GM12875 (cell line): ENCODE results near the gene RUNX2.

Experiments
- H3K4me3 ChIP-seq: one replicate; pipeline ENCODE4 v1.5.1; 2011; ENCODE audit warnings: low read depth, low read length, control low read depth
- TF ChIP-seq, protein P1 (sequence below): IDR thresholded peaks from 2 replicates; pipeline ENCODE4 v1.5.1; 2011; ENCODE audit warnings: low read depth, mild to moderate bottlenecking, control low read depth, inconsistent platforms, low read length, moderate library complexity, borderline replicate concordance; ENCODE audit not compliant: insufficient read depth

Gene RUNX2

DNA sequence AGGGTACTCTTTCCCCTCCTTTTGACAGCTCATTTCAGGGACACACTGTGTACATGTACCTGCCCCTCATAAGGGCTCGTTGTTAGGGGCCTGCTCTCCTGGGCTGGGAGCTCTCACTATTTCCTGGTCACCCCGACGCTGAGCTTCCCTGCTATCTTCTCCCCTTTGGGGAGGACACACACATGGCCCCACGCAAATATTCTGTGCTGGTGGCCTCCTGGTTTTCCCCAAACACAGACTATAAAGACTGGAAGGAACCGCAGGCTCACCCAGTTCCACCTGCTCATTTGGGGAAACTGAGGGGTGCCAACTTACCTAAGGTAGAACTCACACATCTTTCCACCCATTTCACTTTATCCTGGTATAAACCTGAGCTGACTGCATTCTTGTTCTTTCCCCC, 351.0 kb downstream of the RUNX2 start:
- no peak overlapping the region for H3K4me3 ChIP-seq
- TF ChIP-seq, protein P1, sequence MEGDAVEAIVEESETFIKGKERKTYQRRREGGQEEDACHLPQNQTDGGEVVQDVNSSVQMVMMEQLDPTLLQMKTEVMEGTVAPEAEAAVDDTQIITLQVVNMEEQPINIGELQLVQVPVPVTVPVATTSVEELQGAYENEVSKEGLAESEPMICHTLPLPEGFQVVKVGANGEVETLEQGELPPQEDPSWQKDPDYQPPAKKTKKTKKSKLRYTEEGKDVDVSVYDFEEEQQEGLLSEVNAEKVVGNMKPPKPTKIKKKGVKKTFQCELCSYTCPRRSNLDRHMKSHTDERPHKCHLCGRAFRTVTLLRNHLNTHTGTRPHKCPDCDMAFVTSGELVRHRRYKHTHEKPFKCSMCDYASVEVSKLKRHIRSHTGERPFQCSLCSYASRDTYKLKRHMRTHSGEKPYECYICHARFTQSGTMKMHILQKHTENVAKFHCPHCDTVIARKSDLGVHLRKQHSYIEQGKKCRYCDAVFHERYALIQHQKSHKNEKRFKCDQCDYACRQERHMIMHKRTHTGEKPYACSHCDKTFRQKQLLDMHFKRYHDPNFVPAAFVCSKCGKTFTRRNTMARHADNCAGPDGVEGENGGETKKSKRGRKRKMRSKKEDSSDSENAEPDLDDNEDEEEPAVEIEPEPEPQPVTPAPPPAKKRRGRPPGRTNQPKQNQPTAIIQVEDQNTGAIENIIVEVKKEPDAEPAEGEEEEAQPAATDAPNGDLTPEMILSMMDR, result no peak

DNA sequence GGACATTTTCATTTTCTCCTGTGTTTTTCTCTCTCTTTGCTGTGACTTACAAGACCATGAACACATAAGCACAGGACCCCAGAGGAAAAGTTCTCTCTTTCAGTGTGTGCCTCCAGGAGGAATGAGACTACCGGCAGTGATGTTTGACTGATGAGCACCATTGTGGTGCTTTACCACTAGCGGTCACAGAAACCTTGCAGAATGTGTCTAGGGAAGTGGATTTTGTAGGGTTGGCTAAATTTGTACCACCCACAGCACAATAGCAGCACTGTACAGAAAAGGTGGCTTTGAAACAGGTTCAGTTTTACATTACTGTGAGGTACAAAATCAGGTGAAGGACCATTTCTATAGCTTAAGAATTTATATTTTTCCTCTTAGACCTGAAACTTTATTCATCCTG, 351.5 kb downstream of the RUNX2 start:
- TF ChIP-seq, protein P1, result no peak

DNA sequence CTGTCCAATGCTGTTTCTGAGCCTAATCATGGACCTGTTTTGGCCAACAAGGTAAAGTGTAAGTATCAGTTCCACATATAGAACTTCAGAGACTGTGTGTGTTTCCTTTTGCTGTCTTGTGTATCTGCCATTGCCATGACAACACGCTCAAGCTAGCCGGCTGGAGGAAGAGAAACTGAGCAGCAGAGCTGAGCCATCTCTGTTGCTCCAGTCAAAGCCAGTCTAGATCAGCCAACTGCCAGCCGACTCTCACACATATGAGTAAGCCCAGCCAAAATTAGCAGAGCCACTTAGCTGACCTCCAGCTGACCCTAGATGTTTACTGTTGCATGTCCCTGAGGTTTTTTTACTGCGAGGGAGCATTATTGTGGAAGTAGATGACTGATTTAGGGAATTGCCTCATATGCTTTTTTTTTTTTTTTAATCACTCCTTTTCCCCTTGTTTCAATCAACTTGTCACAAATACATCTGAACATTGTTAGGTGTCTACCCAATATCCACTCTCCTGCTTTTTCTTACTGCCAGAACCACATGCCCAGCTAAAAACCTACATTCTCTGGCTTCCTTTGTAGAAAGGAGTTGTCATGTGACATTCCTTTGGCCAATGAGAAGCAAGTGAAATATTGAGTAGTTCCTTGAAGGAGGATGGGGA, 353.9 kb downstream of the RUNX2 start:
- H3K4me3 ChIP-seq, result no peak overlapping the region
- TF ChIP-seq, protein P1, result no peak

More for the DNA sequence above, 351.5 kb downstream of the RUNX2 start:
- no peak overlapping the region for H3K4me3 ChIP-seq

GRCh38 chr6:45684476-45684875, 356.3 kb downstream of the RUNX2 start:
- TF ChIP-seq, protein P1, result no peak
- H3K4me3 ChIP-seq, result no peak overlapping the region

DNA sequence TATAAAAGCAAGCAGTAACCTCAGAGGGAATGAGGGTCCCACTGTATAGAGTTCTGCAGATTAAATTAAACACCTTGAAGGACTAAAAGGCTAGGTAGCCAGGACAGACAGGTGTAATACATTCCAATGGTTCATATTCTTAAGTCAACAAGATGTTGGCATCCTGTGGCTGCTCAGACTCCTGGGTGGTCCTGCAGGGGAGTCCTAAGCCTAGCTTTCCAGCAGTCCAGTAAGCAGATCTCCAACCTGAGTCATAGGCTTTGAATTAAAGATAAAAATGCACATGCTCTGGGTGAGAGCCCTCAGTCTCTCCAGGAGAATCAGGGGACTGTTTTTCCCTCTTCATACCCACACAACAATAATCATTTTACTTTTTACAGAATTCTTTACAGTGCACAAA, 356.9 kb downstream of the RUNX2 start:
- TF ChIP-seq, protein P1, result no peak
- no peak overlapping the region for H3K4me3 ChIP-seq

DNA sequence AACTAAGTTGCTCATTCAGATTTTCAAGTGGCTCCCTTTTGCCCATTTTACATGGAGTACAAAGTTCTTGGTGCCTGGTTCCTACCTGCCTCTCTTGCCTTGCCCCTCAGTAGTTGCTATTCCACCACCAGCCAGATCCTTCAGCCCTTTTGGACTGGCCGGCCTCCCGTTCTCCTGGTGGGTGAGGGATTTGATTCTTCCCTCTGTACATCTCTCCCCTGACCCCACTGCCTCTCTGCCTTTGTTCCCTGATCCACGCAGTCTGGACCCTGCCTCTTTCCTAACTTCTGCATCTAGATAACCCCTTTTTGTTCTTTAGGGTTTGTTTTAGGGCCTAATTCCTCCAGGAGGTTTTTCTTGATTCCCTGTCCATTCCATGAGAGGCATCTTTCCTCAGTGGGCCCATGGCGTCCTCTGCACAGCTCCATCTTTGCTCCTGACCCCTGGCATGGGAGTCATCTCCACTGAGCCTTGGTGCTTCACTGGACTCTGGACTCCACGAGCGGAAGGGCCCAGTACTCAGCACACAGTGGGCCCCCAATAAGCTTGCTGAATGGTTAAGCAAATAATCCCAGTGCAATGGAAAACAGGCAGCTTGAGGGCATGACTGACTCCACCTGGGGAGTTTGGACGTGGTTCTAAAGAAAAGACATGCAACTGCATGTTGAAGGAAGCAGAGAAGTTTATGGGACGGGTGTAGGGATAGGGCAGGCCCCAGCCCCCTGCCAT, 358.9 kb downstream of the RUNX2 start:
- H3K4me3 ChIP-seq, result no peak overlapping the region
- TF ChIP-seq, protein P1, result no peak

DNA sequence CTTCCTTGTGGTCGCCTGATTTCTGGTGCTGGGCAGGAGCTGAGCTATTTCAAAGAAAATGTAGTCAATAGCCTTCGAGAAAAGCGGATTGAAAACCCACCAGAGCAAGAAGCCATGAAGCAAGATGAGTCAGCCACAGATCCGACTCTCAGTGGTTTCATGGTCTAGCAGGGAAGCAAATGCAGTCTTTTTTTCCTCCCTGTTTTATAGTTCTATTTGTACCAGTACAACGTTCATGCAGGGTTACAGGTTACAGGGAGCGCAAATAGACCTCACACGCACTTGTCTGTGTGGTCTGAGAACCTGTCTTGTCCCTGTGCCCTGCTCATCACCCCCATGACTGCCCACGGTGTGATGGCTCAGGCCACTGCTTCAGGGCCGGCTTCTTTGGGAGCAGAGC, 359.4 kb downstream of the RUNX2 start:
- TF ChIP-seq, protein P1, result no peak
- no peak overlapping the region for H3K4me3 ChIP-seq
